GM18519 (cell line): Measurements from ENCODE around the gene XXYLT1.

Source experiments
- ATAC-seq: cut with Tn5 transposase; IDR thresholded peaks from one replicate; pipeline ENCODE4 v1.9.1; 2021; ENCODE audit warnings: mild to moderate bottlenecking, moderate library complexity; ENCODE audit not compliant: unreplicated experiment, low FRiP score

The XXYLT1 gene

DNA sequence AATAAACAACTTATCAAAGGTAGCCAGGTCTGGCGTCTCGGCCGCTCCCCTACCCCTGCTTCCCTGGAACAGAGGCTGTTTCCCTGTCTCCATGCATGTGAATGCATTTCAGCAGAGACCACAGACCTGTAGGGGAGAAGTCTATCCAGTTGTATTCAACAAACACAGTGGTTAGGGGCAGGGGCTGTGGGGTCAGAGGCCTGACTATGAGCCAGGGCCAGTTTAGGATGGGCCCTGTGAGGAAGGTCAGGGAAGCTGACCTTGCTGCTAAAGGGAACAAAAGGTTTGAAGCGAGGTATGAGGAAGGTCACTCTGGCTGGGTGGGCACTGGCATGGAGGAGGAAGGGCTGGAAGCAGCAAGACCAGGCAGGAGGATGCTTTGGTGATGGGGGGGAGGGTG lies 184.6 kb downstream of the XXYLT1 start:
- ATAC-seq, result no peak

DNA sequence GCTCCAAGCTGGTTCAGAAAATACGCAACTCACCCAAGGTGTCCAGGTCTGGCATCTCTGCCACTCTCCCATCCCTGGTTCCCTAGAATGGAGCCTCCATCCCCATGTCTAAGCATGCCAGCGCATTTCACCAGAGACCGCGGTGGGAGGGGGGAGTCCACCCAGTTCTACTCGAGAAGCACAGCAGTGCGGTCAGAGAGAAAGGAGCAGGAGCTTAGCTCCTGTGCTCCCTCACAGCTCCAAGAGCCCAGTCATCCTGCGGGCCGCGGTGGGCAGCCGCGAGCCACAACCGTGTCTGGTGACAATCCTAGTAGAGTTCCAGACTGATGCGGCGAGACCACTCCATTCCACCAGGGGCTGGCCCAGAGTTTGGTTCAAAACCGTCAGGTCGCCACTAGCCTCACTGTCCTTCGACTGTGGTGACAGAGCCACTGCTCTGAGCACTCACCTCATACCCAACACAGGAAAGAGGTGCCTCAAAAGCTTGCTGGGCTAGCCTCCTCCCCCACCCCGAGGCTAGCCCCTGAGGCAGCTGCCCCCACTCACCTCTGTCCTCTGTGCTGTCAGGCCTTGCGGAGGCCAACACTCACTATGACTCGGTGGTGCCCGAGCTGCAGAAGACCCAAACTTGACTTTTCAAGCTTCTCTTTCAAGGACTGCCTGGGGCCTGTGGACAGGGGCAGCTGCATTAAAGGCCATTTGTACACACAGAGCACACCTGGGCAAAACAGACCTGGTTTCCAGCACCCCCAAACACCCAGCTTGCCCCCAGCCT lies 185.4 kb downstream of the XXYLT1 start:
- ATAC-seq, result no peak

DNA sequence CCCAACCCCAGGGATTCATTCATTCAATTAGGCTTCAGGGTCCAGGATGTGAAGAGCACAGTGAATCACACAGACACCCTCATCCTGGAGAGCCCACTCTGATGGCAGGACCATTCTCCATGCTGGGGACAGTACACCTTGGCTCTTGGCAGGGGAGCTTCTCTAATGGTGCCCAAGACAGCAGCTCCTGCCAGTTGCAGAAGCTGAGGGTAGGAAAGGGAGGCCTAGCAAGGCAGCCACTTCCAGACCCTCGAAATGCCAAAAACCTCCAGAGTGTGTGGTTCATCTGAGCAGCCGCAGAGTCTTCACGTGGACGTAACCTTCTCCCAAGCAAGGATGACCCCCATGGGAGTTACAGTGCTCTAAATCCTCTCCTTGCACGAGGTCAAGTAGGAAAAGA lies 186.2 kb downstream of the XXYLT1 start:
- no peak for ATAC-seq

DNA sequence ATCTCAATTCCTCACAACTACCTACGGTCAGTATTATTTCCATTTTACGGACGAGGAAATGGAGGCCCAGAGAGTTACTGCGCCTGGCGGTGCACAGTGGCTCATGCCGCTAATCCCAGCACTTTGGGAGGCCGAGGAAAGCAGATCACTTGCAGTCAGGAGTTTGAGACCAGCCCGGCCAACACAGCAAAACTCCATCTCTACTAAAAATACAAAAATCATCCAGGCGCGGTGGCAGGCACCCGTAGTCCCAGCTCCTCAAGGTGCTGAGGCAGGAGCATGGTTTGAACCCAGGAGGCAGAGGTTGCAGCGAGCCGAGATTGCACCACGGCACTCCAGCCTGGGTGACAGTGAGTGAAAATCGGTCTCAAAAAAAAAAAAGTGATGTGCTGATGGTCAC lies 187.3 kb downstream of the XXYLT1 start:
- no peak for ATAC-seq

DNA sequence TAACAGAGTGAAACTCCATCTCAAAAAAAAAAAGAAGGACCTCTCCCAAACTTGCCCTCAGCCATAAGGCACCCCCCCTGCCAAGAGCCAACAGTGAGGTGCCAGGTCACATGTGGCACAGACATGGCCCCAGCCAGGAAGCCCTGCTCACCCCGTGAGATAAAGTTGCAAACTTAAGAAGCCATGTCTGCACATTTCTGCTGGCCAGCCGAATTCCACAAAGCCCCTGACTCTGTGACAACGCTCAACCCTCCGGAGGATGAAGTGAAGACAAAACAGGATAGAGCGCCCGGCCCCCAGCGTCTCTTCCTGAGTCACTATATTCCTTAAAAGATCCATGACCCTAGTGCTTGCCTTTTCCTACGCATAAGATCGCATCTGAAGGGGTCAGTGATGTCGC lies 188.1 kb downstream of the XXYLT1 start:
- no peak for ATAC-seq

DNA sequence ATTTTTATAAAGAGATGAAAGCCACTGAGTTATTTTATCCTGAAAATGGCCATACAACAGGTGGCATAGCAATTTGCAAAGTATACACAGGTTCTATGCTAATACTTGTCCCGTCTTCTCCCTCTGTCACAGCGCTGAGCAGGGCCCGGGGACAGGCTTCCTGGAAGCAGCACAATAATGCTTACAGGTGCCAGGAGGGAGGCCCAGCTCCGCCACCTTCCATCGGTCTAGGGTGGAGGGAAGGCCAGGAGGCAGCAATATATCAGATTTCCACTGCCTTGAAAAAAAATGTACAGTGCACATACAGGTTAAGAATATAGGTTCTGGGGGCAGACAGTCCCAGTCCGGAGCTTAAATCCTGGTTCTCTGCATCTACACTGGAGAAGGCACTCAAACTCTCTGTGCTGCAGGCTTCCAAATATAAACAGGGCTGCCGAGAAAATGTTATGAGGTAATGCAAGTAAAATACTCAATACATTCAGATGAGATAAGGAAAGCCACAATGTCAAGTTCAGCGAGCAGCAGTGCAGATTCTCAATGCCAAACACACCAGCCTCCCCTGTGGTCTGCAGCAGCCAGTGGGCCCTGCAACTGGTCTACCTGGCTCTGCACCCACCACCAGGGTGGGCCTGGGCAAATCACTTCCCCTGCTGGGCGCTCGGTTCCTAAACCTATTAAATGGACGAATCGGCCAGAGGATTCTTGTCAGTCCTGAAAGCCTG lies 189.6 kb downstream of the XXYLT1 start:
- ATAC-seq, result no peak

DNA sequence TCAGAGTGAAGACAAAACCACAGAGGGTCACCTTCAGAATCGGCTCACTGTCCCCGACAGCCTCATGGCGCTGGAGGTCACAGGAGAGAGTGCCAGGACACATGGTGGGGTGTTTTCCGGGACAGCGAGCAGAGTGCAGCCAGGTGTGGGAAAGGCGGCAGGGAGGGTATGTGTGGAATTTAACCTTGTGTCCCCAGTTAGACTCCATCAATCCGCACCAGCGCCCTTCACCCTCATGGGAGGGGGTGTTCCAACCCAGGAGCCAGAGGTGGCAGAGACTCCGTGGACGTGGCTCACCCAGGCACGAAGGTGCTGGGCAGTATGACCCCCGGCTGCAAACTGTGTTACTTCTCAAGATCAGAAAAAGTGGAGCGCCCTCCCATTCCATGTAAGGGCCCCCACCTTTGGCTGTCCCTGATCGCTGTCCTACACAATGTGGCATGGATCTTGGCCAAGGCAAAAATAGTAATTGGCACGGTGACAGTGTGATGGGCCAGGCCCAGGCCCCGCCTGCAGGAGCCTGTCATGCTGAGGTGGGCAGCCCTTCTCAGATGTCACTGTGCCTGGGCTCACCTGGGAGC lies 190.3 kb downstream of the XXYLT1 start:
- no peak for ATAC-seq

DNA sequence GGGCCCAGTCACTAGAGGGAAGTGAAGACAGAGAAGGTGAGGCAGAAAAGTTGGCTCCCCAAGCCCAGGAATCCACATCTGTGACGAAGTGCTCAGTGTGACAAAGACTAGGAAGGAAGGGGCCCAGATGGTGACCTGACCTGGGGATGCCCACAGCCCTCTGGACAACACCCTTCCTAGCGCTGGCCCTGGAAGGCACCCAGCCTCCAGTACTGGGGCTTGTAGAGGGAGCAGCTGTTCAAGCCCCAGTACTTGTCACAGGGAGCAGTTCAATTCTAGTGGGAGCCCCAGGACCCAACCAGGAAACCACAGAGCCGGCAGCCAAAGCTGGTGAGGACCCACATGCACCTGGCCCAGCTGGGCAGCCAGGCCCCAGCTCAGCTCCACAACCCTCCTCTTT lies 190.8 kb downstream of the XXYLT1 start:
- ATAC-seq, result no peak

DNA sequence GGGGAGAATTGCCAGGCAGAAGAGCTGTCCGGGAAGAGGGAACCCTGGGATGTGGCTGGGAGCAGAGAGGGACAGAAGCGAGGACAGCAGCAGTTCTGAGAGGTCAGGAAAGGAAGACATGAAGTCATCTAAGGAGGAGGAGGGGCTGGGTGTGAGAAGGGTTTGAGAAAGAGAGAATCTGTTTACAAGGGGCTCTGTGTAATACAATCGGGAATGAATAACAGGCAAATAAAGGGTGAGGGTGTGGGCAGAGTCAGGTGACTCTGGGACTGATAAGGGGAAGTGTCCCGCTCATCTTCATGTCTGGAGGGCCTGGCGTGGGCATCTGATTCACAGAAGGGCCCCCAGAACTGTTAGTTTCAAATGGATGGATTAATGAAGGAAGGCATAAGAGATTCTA lies 191.3 kb downstream of the XXYLT1 start:
- ATAC-seq, result no peak

DNA sequence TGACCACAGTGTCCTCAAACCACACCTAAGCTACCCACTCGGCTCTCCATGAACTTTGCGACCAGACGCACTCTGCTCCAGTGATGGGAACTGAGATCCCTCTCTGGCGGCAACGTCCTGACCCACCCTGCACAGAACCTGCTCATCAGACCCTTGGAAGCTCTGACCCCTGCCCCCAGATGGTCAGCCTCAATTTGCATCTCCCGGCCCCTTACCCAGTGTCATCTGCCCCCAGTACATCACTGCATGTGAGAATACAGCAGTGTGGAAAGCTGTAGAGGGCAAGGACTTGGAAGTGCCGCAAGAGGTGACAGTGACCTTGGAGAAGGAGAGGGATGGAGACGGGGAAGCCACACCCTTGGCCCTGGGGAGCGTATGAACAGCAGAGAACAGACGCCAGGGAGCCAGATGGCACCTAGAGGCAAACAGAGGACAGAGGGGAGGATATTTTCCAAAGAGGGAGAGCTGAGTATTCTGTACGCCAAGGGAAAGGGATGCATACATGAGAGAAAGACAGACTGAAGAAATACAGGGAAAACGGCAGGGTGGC lies 192.0 kb downstream of the XXYLT1 start:
- ATAC-seq, result no peak

DNA sequence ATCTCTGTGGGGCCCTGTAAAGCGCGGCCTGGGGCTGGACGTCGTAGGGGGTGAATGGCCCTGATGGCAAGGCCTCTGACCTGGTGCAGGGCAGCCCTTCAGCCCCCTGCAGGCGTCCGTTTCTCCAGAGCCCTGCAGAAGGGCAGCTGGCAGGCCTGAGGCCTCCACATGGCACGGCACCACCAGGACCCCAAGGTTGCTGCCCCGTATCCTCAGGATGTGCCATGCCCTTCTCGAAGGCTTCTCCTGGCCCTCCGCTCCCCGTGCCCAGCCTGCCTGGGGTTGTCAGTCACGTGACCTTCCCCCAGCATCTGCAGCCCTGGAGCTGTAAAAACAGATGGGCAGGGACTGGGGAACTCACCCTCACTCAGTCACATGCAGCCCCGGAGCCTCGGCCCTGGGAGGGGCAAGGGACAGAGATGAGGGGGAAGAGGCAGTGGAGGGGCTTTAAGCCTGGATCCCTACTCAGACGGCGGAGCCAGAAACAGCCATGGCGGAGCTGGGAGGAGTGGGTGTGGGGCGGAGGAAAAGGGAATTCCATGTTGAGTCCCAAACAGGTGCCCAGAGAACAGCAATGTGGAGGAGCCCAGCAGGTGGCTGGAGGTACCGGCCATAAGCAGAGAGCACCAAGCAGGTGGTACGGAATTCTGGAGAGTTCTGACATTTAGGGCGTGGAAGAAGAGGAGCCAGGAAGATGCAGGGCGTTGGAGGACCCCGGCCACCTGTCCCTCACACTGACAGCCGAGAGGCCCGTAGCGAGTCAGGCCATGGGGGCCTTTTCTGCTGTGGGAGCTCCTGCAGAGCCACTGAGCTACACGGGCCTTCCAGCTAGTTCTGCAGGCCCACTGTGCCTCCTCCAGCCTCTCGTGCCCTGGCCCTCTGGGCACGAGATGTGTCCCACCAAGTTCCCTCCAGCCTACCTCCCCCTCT lies 193.1 kb downstream of the XXYLT1 start:
- ATAC-seq, result no peak

DNA sequence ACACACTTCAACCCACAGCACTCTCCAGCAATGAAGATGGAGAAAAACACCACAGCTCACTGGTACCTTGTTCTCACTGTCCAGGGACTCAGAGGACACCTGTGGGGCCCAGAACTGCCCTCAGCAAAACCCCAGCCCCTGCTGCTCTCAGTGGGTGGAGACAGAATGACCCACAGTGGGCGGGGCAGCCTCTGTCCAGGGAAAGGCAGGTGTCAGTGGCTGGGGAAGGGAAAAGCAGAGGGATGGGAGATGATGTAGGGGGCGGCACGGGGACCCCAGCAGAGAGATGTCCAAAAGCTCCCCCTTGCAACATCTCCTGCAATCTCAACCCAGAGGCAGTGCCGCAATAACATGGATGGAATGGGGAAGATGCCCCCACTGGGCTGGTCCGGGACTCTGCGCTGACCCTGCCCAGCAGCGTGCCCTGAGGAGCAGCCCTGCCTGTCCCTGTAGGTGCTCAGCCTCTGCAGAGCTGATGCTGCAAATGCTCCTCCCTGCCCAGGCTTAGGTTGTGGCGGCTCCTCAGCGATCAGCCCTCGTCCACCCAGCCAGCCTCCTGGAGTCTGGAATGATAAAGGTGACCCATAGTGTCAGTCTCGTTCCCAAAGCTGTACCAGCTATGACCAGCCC lies 193.9 kb downstream of the XXYLT1 start:
- ATAC-seq, result no peak

DNA sequence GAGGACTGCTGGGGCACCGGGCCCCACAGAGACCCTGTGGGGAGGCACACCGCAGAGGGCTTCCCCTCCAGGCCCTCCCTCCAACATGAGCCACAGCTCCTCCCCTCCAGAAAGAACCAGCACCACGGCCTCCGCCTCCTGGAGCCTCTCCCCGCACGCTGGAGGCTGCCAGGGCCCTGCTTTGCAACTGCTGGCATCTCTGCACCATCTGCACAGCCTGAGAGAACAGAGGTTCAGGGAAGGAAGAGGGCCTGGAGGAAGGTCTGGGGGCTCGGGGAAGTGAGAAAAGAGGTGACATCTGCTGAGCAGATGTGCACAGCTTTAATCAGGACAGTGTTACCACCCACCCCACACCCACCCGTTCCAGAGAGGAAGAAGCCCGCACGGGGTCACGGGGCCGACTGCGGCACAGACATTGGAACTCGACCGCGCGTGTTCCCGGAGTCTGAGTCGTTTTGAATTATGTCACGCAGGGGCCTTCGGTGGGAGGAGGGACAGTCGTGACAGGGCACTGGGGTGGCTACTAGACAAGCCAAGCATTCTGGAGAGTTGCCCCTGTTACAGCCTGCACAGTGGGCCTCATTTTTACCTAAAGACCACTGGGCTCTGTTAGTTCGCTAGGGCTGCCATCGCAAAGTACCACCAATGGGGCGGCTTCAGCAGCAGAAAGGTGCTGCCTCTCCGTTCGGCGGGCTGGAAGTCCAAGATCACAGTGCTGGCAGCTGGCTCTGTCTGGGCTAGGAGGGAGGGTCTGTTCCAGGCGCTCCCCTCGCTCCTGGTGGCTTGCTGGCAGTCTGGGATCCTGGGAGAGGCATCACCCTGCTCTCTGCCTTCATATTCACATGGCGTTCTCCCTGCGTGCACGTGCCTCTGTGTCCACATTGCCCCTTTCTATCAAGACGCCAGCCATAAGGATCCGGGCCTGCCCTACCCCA lies 194.8 kb downstream of the XXYLT1 start:
- no peak for ATAC-seq

DNA sequence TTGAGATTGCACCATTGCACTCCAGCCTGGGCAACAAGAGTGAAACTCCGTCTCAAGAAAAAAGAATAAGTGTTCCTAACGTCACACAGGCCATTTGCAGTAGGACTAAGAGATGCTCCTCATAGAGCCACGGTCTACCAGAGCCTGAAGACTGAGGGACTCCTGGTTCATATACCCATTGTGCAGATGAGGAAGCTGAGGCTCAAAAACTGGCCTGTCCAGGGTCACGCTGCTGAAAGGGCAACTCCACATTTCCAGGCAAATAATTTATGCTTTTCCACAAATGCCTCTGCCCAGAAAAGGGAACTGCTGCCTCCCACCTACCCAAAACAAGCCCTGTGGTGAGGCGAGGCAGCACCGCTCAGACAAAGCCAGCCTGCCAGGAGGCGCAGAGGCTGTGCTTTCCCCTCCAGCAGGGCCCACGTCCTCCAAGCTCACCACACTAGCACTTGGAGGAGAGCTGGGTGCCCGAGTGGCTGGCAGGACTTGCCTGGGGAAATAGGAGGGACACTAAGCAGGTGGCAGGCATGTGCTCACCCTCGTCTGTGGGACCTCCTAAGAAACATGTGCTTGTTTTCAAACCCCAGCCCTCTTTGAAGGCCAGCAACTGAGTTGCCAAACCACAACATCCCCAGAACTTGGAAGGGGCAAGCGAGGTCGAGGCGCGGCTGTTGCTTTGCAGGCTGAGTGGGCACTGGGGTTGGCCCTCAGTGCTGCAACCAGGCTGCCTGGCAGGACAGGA lies 195.6 kb downstream of the XXYLT1 start:
- ATAC-seq, result no peak

DNA sequence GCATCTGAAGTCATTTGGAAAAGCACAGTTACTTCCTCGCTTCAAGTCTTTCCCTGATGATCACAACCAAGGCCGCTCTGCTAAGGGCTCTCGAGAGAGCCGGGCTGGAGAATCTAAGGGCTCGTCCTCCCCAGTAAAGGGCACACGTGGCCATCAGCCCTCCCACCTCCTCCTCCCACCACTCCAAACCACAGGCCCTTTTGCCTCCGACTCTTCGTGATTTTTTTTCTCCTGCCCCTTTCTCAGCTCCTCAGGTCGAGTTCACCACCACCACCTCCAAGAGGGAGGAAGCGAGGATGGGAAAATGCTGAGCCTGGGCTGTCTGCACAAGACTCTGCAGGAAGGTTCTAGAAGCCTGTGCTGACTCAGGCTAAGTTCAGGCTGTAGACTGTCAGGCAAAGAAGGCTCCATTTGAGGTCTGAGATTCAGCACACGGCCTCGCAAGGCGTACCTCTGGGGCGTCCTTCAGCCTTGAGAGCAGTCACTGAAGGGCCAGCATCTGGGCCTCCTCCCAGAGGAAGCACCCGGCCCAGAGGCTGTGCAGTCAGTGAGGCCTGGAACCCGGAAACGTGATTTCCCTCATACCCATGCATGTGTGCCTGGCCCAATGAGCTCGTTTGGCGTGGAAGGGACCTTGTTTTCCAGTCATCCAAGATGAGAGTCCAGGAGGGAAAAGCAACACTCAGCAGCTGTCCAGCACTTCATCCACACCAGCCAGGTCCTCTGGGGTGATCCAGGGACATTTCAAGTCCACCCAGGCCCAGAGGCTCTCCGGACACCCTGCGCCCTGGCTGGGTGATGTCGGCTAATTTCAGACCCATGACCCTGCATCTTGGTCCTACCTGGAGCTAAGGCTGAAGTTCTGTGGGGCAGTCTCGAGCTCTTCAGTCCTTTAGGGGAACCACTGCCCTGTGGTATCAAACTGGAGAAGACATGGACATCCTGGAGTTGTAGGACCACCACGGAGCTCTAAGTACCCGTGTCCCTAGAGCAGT lies 196.8 kb downstream of the XXYLT1 start:
- ATAC-seq, result no peak

DNA sequence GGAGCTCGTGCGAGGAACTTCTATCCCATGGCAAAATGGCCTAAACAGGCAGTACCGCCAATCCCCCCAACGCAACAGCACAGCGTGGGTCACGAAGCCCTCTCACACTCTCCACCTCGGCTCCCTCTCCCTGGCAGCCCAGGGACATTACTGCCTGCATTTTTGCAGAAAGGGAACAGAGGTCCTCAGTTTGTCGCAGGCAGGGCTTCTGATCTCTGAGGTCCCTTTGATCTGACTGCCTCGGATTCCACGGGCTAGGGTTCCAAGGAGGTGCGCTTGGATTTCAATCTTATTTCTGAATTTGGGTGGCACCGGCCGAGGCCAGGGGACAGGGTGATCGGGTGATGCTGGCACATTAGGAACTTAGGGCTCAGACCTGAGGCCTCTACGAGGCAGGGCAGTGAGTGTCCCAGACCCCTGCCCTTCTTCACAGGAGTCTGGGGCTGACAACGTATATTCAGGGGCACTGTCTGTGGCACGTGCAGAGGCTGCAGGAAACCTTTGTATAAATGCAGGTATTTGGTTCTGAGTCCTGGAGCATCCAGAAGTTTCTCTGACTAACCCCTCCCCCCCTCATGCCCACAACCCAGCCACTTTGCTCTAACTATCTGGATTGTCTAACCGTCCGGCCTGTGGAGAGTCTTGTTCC lies 197.9 kb downstream of the XXYLT1 start:
- ATAC-seq, result no peak
